ENCODE results near the gene STRN4. TPM values are rescaled to one million over a fixed set of nuclear protein-coding genes. Genes with fewer than 3 reads are reported as not detected.
"Not testable (repeated sequence)": the region's sequence is repeated elsewhere in the genome, so short reads cannot be mapped to it uniquely, and the experiment has no call there.

The STRN4 gene
- total RNA-seq, 1 donor from 2014 or later: 115 TPM

DNA sequence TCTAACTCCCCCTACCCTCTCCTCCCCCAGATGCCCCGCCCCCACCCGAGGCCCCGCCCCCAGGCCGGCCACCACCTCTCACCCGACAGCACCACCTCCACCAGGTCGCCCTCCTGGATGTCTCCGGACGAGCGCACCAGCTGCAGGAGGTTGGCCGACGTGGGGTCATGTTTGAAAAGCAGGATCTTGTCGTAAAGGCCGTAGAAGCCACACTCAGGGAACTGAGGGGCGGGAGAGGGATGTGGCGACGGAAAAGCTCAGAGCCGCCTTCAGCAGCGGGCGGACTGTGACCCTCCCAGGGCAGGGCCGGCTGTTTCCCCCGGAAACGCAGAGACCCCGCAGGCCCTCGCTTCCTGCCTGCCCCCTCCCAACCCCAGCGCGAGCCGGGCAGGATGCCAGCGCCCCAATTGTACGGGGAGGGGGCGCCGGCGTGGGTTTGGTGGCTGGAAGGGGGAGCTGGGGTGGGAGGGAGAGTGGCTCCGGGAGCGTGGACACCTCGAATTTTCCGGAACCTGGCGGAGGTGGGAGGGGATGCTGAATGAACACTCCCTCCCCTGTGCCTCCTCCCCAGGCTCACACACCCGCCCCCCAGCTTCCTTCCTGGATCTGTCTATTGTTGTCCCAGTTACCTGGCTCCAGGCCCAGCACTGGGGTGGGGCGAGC, 32.3 kb downstream of the STRN4 start:
- no peak for DNase-seq (ENCODE audit: low spot score, unreplicated experiment)

DNA sequence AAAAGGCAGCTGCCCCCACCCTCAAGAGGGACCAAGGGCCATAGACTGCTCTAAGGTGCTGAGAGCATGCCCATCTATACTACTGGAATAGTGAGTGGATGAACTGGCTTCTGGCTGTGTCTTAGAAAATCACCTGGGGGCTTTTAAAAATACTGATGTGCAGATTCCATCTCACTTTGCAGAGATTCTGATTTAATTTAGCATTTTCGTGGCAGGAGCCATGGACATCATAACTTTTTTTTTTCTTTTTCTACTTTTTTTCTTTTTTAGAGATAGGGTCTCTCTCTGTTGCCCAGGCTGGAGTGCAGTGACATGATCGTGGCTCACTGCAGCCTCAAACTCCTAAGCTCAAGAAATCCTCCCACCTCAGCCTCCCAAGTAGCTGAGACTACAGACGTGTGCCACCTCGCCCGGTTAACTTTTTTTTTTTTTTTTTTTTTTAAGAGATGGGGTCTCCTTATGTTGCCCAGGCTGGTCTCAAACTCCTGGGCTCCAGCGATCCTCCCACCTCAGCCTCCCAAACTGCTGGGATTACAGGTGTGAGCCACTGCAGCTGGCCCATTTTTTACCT, 33.4 kb downstream of the STRN4 start:
- peak overlapping the region; percentile 19 for H3K4me3 Mint-ChIP-seq (ENCODE audit: low read depth)
- not testable (repeated sequence) for H3K27ac Mint-ChIP-seq; H3K27me3 Mint-ChIP-seq; H3K9me3 Mint-ChIP-seq (ENCODE audit: low read depth); DNase-seq (ENCODE audit: low spot score, unreplicated experiment); H3K36me3 Mint-ChIP-seq (ENCODE audit: insufficient read depth)
- H3K4me1 Mint-ChIP-seq (ENCODE audit: low read depth): peaks cover 15% of the 10 kb centered on the region

More for the DNA sequence above, 32.3 kb downstream of the STRN4 start:
- H3K4me3 Mint-ChIP-seq (ENCODE audit: low read depth): peak overlapping the region; percentile 93
- H3K27ac Mint-ChIP-seq: no peak overlapping the region
- no peaks in the 10 kb centered on the region for H3K27me3 Mint-ChIP-seq
- no peaks in the 10 kb centered on the region for H3K9me3 Mint-ChIP-seq (ENCODE audit: low read depth)
- H3K36me3 Mint-ChIP-seq (ENCODE audit: insufficient read depth): peaks cover 5% of the 10 kb centered on the region
- no peak for TF ChIP-seq CTCF (IDR thresholded peaks at IDR 0.05; ENCODE audit: unreplicated experiment)
- peaks cover 15% of the 10 kb centered on the region for H3K4me1 Mint-ChIP-seq (ENCODE audit: low read depth)

GRCh38 chr19:46710687-46711086, 35.6 kb downstream of the STRN4 start:
- Mint-ChIP-seq H3K36me3 (ENCODE audit: insufficient read depth) (peaks cover 14% of the 10 kb centered on the region), H3K9me3 (ENCODE audit: low read depth) (no peaks in the 10 kb centered on the region), H3K4me1 (ENCODE audit: low read depth) (peaks cover 13% of the 10 kb centered on the region), H3K4me3 (ENCODE audit: low read depth) (no peak overlapping the region), H3K27me3 (no peaks in the 10 kb centered on the region), H3K27ac (no peak overlapping the region)
- DNase-seq (ENCODE audit: low spot score, unreplicated experiment): no peak
- no peak for TF ChIP-seq CTCF (IDR thresholded peaks at IDR 0.05; ENCODE audit: unreplicated experiment)

DNA sequence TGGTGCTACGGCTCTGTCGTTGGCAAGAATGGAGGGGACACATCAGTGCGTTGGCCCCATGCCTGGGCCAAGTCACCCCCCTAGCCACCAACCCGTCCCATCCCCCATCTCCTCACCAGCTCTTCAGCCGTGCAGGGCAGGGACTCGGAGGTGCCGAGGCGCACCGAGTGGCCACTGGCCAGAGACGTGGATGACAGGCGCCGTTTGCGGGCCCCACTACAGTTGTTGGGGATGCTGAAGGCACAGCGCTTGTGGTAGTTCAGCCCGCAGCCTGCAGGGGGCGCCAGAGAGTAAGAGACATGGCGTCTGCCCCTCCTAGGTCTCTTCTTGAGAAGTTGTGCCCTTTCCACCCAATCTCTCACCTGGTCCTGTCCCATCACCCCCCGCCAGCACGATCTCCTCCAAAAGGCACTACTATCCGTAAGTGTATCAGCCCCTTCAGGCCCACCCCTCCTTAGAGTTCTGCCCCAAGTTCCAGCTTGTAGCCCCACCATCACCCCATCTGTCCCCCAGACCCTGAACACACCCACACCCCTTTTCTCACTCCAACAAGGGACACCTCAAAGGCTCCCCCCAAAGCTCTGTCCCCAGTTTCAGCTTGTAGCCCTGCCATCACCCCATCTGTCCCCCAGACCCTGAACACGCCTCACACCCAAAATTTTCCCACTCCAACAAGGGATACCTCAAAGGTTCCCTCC, 41.7 kb downstream of the STRN4 start:
- Mint-ChIP-seq H3K9me3 (ENCODE audit: low read depth) (no peaks in the 10 kb centered on the region), H3K36me3 (ENCODE audit: insufficient read depth) (peaks cover 28% of the 10 kb centered on the region)
- peak; percentile 63 for DNase-seq (ENCODE audit: low spot score, unreplicated experiment)

GRCh38 chr19:46700704-46701103, 45.5 kb downstream of the STRN4 start:
- H3K9me3 Mint-ChIP-seq (ENCODE audit: low read depth): no peaks in the 10 kb centered on the region
- DNase-seq (ENCODE audit: low spot score, unreplicated experiment): no peak
- H3K36me3 Mint-ChIP-seq (ENCODE audit: insufficient read depth): peaks cover 34% of the 10 kb centered on the region
- H3K4me3 Mint-ChIP-seq (ENCODE audit: low read depth): no peak overlapping the region
- no peak for TF ChIP-seq CTCF (IDR thresholded peaks at IDR 0.05; ENCODE audit: unreplicated experiment)
- H3K27me3 Mint-ChIP-seq: no peaks in the 10 kb centered on the region
- H3K4me1 Mint-ChIP-seq (ENCODE audit: low read depth): no peaks in the 10 kb centered on the region
- H3K27ac Mint-ChIP-seq: peak overlapping the region; percentile 47

More for the DNA sequence above, 41.7 kb downstream of the STRN4 start:
- peak; percentile 86 for TF ChIP-seq CTCF (IDR thresholded peaks at IDR 0.05; ENCODE audit: unreplicated experiment)
- Mint-ChIP-seq H3K4me3 (ENCODE audit: low read depth) (no peak overlapping the region), H3K4me1 (ENCODE audit: low read depth) (no peaks in the 10 kb centered on the region), H3K27me3 (no peaks in the 10 kb centered on the region), H3K27ac (no peak overlapping the region)
